Measurements from ENCODE around the gene TSHZ3.

DNA sequence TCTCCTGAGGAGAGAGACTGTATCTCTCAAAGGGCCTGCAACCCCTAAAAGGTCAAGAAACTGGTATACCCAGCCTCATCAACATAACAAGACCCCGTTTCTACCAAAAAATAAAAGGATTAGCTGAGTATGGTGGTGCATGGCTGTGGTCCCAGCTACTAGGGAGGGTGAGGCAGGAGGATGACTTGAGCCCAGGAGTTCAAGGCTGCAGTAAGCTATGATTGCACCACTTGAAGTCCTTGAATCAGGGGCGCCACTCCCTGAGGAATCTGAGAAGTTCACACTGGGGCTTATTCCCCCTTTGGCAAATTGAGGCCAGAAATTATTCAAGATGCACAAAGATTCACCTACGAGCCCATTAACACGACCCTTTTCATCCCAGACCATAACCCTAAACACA, 83.0 kb downstream of the TSHZ3 start:
- TF ChIP-seq, protein P1, sequence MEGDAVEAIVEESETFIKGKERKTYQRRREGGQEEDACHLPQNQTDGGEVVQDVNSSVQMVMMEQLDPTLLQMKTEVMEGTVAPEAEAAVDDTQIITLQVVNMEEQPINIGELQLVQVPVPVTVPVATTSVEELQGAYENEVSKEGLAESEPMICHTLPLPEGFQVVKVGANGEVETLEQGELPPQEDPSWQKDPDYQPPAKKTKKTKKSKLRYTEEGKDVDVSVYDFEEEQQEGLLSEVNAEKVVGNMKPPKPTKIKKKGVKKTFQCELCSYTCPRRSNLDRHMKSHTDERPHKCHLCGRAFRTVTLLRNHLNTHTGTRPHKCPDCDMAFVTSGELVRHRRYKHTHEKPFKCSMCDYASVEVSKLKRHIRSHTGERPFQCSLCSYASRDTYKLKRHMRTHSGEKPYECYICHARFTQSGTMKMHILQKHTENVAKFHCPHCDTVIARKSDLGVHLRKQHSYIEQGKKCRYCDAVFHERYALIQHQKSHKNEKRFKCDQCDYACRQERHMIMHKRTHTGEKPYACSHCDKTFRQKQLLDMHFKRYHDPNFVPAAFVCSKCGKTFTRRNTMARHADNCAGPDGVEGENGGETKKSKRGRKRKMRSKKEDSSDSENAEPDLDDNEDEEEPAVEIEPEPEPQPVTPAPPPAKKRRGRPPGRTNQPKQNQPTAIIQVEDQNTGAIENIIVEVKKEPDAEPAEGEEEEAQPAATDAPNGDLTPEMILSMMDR (IDR thresholded peaks at IDR 0.05), result no peak
- no peak for TF ChIP-seq ZFX (IDR thresholded peaks at IDR 0.05; ENCODE audit: borderline replicate concordance)

Data from 22Rv1 (cell line).